HCT116 (cell line): ENCODE measurements around the gene ANXA2. TPM values are rescaled to one million over a fixed set of nuclear protein-coding genes. Genes with fewer than 3 reads are reported as not detected.

Experiments
- ATAC-seq: fragments of 200-7000 bp; cut with Tn5 transposase; 2 replicates; pipeline ENCODE4 v1.9.1; 2020; ENCODE audit warnings: mild to moderate bottlenecking, moderate library complexity
- BruUV-seq: library from RNA; stranded (reverse); fragments of 400-500 nt; replicated peaks from 2 replicates; lab custom pipeline; 2021; lab: Mats Ljungman, UMichigan
- CTCF ChIA-PET: fragments of 300-600 bp; sonication (Branson Sonifier 250); formaldehyde crosslinking; loops from one replicate; lab custom pipeline; 2021; ENCODE audit warnings: antibody characterized with exemption; lab: Charles Lee
- POLR2A ChIA-PET: fragments of 300-600, 350-600 bp; sonication (Branson Sonifier 250); formaldehyde crosslinking; loops from one replicate; lab custom pipeline; 2021; ENCODE audit warnings: antibody characterized with exemption; lab: Charles Lee
- RAD21 ChIA-PET, 2 experiments: fragments of 300-600 bp; sonication (Branson Sonifier 250); formaldehyde crosslinking; loops; one replicate each; lab custom pipeline; 2023; ENCODE audit warnings: low total read pairs in 2 of 2; ENCODE audit not compliant: uncharacterized antibody in 2 of 2, unreplicated experiment in 2 of 2, low non-redundant PET in 1 of 2; lab: Charles Lee
- DNase-seq: peaks from one replicate; pipeline ENCODE4 v3.0.0-alpha.2; 2010; ENCODE audit warnings: low read depth, low spot score
- H2AFZ ChIP-seq: fragments of 200-600 bp; shearing (Covaris generic), sonication (generic); 2 replicates; pipeline ENCODE4 v1.6.1; 2017; ENCODE audit warnings: low read depth, mixed run types, mixed read lengths, antibody characterized with exemption, low read length; ENCODE audit not compliant: poor library complexity, severe bottlenecking
- H3K27ac ChIP-seq: 2 replicates; pipeline ENCODE4 v1.5.1; 2012; ENCODE audit warnings: low read depth, low read length
- H3K27me3 ChIP-seq: fragments of 200-600 bp; sonication (generic); 2 replicates; pipeline ENCODE4 v1.6.1; 2016; ENCODE audit warnings: mixed run types, low read length, mixed read lengths; ENCODE audit not compliant: insufficient read depth
- H3K36me3 ChIP-seq, 2 experiments: fragments of 200-500 bp in 1 of 2; fragments of 200-600 bp in 1 of 2; sonication (Bioruptor generic) in 1 of 2; sonication (generic) in 1 of 2; 2 replicates each; pipeline versions ENCODE4 v1.5.1 to v1.6.1; 2014 to 2016; ENCODE audit warnings: low read length in 2 of 2, inconsistent platforms in 1 of 2, mixed read lengths in 1 of 2, mixed run types in 1 of 2; ENCODE audit not compliant: insufficient read depth in 2 of 2, control insufficient read depth in 1 of 2
- H3K4me1 ChIP-seq, 2 experiments: fragments of 200-600 bp in 1 of 2; sonication (generic) in 1 of 2; 2 replicates each; pipeline versions ENCODE4 v1.5.1 to v1.6.1; 2012 to 2017; ENCODE audit warnings: low read length in 2 of 2, inconsistent platforms in 1 of 2, mild to moderate bottlenecking in 1 of 2, mixed read lengths in 1 of 2, mixed run types in 1 of 2, moderate library complexity in 1 of 2; ENCODE audit not compliant: insufficient read depth in 2 of 2, control insufficient read depth in 1 of 2
- H3K4me2 ChIP-seq: fragments of 200-600 bp; sonication (generic); 2 replicates; pipeline ENCODE4 v1.6.1; 2017; ENCODE audit warnings: mixed run types, low read length, mixed read lengths
- H3K4me3 ChIP-seq, 2 experiments: fragments of 200-600 bp in 1 of 2; sonication (generic) in 1 of 2; replicated peaks in 1 of 2; 2 replicates each; pipeline ENCODE4 v1.5.1; 2011 to 2016; ENCODE audit warnings: low read length in 2 of 2, control low read depth in 1 of 2, low read depth in 1 of 2, mild to moderate bottlenecking in 1 of 2, mixed read lengths in 1 of 2, mixed run types in 1 of 2
- H3K79me2 ChIP-seq: fragments of 200-600 bp; sonication (generic); 2 replicates; pipeline ENCODE4 v1.6.1; 2017; ENCODE audit warnings: mild to moderate bottlenecking, mixed run types, low read length, moderate library complexity, mixed read lengths; ENCODE audit not compliant: insufficient read depth
- H3K9ac ChIP-seq: fragments of 200-600 bp; sonication (generic); 2 replicates; pipeline ENCODE4 v1.6.1; 2016; ENCODE audit warnings: low read length, mixed read lengths
- H3K9me2 ChIP-seq: fragments of 200-600 bp; sonication (generic), shearing (Covaris generic); 2 replicates; pipeline ENCODE4 v1.6.1; 2017; ENCODE audit warnings: mixed run types, mild to moderate bottlenecking, moderate library complexity; ENCODE audit not compliant: insufficient read depth
- H3K9me3 ChIP-seq, 2 experiments: fragments of 200-500 bp in 1 of 2; fragments of 200-600 bp in 1 of 2; sonication (Bioruptor generic) in 1 of 2; sonication (generic) in 1 of 2; 2 replicates each; pipeline ENCODE4 v1.6.1; 2014 to 2017; ENCODE audit warnings: low read length in 2 of 2, mixed read lengths in 2 of 2, inconsistent platforms in 1 of 2, low read depth in 1 of 2, mild to moderate bottlenecking in 1 of 2, mixed run types in 1 of 2, moderate library complexity in 1 of 2; ENCODE audit not compliant: control insufficient read depth in 1 of 2, insufficient read depth in 1 of 2
- H4K20me1 ChIP-seq: fragments of 200-600 bp; sonication (generic), shearing (Covaris generic); 2 replicates; pipeline ENCODE4 v1.6.1; 2017; ENCODE audit warnings: mixed run types, mild to moderate bottlenecking, moderate library complexity; ENCODE audit not compliant: insufficient read depth
- CEBPB ChIP-seq: IDR thresholded peaks from 2 replicates; pipeline ENCODE4 v1.6.1; 2012; ENCODE audit warnings: low read depth
- CTCF ChIP-seq, 3 experiments: fragments of 200-600 bp in 1 of 3; sonication (generic) in 1 of 3; IDR thresholded peaks in 2 of 3; conservative IDR thresholded peaks in 1 of 3; 2 replicates each; pipeline ENCODE4 v1.5.1; 2012 to 2017; ENCODE audit warnings: low read depth in 2 of 3, low read length in 2 of 3, antibody characterized with exemption in 1 of 3, borderline replicate concordance in 1 of 3, control low read depth in 1 of 3, mild to moderate bottlenecking in 1 of 3, mixed read lengths in 1 of 3, mixed run types in 1 of 3, moderate library complexity in 1 of 3; ENCODE audit not compliant: insufficient read depth in 1 of 3
- EGR1 ChIP-seq: IDR thresholded peaks from 2 replicates; pipeline ENCODE4 v1.6.1; 2012; ENCODE audit warnings: low read depth
- EZH2 ChIP-seq: fragments of 200-600 bp; sonication (generic); IDR thresholded peaks from 2 replicates; pipeline ENCODE4 v1.6.1; 2017; ENCODE audit warnings: antibody characterized with exemption, mixed run types
- JUND ChIP-seq: IDR thresholded peaks from 2 replicates; pipeline ENCODE4 v1.6.1; 2012
- MAX ChIP-seq: IDR thresholded peaks from 2 replicates; pipeline ENCODE4 v1.6.1; 2012
- POLR2A ChIP-seq: IDR thresholded peaks from 2 replicates; pipeline ENCODE4 v1.7.0; 2011; ENCODE audit warnings: borderline replicate concordance; ENCODE audit not compliant: insufficient read depth, insufficient read length; ENCODE audit errors: extremely low read depth
- SIN3A ChIP-seq: IDR thresholded peaks from 2 replicates; pipeline ENCODE4 v1.6.1; 2012; ENCODE audit warnings: low read depth
- YY1 ChIP-seq: IDR thresholded peaks from 2 replicates; pipeline ENCODE4 v1.6.1; 2011; ENCODE audit warnings: low read length, low read depth, moderate library complexity, mild to moderate bottlenecking; ENCODE audit not compliant: insufficient replicate concordance; ENCODE audit errors: extremely low read depth
- ZBTB33 ChIP-seq: IDR thresholded peaks from 2 replicates; pipeline ENCODE4 v1.6.1; 2011; ENCODE audit warnings: mild to moderate bottlenecking, low read length, moderate library complexity; ENCODE audit not compliant: insufficient replicate concordance; ENCODE audit errors: extremely low read depth
- ZFX ChIP-seq: fragments of 450-650 bp; IDR thresholded peaks from 2 replicates; pipeline ENCODE4 v1.6.1; 2017
- ZNF274 ChIP-seq: fragments of 200-500 bp; sonication (Bioruptor generic); IDR thresholded peaks from 2 replicates; pipeline ENCODE4 v1.6.1; 2014; ENCODE audit warnings: mild to moderate bottlenecking, low read depth, low read length, inconsistent platforms
- intact Hi-C: fragments of 100-400 bp; cut with micrococcal nuclease; formaldehyde crosslinking; loops from 2 replicates; pipeline ENCODE4 v1.10.0; 2022
- total RNA-seq: library from RNA; stranded (reverse); gene quantifications from one replicate; pipeline ENCODE4 v1.2.1, GENCODE V29; 2021; ENCODE audit not compliant: unreplicated experiment

ANXA2 gene
- total RNA-seq, 1 experiment from 2014 or later, result 1,298 TPM

GRCh38 chr15:60315878-60316277 is 81.9 kb downstream of the ANXA2 start (continued):
- TF ChIP-seq ZBTB33, result no peak

- H3K9me2 ChIP-seq, result no peaks in the 10 kb centered on the region
- DNase-seq (no peak), ATAC-seq (no peak)
- H3K4me2 ChIP-seq, result no peak overlapping the region
- no peaks in the 10 kb centered on the region for H3K79me2 ChIP-seq
- no peaks in the 10 kb centered on the region for H3K36me3 ChIP-seq
- ChIA-PET RAD21 (no interaction called here), POLR2A (no interaction called here), CTCF (no interaction called here)
- no peaks in the 10 kb centered on the region; the same call in none of the 2 replicates for H3K27me3 ChIP-seq
- no peak overlapping the region for H3K4me3 ChIP-seq
- BruUV-seq, result no TSS peak
- H3K27ac ChIP-seq, result no peak overlapping the region
- no peak for TF ChIP-seq MAX
- TF ChIP-seq POLR2A, result no peak
- no peak for TF ChIP-seq CEBPB
- no peak for TF ChIP-seq ZFX
- TF ChIP-seq YY1, result no peak
- no peak for TF ChIP-seq JUND
- no peak for TF ChIP-seq ZNF274
- no peak for TF ChIP-seq EZH2
- TF ChIP-seq EGR1, result no peak
- TF ChIP-seq CTCF (IDR thresholded peaks at IDR 0.05 in 2 of 3, conservative IDR thresholded peaks at IDR 0.05 in 1 of 3; ENCODE audit: borderline replicate concordance in 1 of 3, insufficient read depth in 1 of 3, low read depth in 2 of 3, low read length in 2 of 3), result no peak
- no peak for TF ChIP-seq SIN3A
- TF ChIP-seq ZBTB33, result no peak
- H4K20me1 ChIP-seq, result no peaks in the 10 kb centered on the region
- intact Hi-C loops, result no loop called here
- no peak overlapping the region for H3K9ac ChIP-seq
- peaks cover 0 to 4% of the 10 kb centered on the region in 2 experiments; a peak in 1 of 4 replicates for H3K4me1 ChIP-seq
- H2AFZ ChIP-seq, result no peak overlapping the region
- H3K9me3 ChIP-seq, result no peaks in the 10 kb centered on the region
Observed at GRCh38 chr15:60313906-60314305, 83.9 kb downstream of the ANXA2 start.
